SK-N-SH treated with all-trans-retinoic acid at 6 μM for 48 hours (cell line): ENCODE measurements around the gene GNB2.

ENCODE experiments used
- ATAC-seq: fragments of 200-7000 bp; cut with Tn5 transposase; 3 replicates; pipeline ENCODE4 v1.9.1; 2020; ENCODE audit warnings: mild to moderate bottlenecking, moderate library complexity
- ARNTL ChIP-seq: fragments of 450-650 bp; formaldehyde crosslinking; IDR thresholded peaks from 2 replicates; pipeline ENCODE4 v1.5.0; 2020; ENCODE audit warnings: low read depth, mild to moderate bottlenecking, moderate library complexity, borderline replicate concordance
- BACH2 ChIP-seq: fragments of 250-450 bp; sonication (Bioruptor Pico); IDR thresholded peaks from 2 replicates; pipeline ENCODE4 v1.9.0; 2021; ENCODE audit warnings: mild to moderate bottlenecking, borderline replicate concordance
- CSDC2 ChIP-seq: fragments of 250-450 bp; sonication (Bioruptor Pico); IDR thresholded peaks from 2 replicates; pipeline ENCODE4 v1.5.0; 2020; ENCODE audit warnings: mild to moderate bottlenecking, moderate library complexity
- ESRRG ChIP-seq: fragments of 250-450 bp; sonication (Bioruptor Pico); IDR thresholded peaks from 2 replicates; pipeline ENCODE4 v1.6.1; 2021; ENCODE audit warnings: mild to moderate bottlenecking
- GLIS3 ChIP-seq: fragments of 250-450 bp; sonication (Bioruptor Pico); IDR thresholded peaks from 2 replicates; pipeline ENCODE4 v1.5.0; 2020; ENCODE audit warnings: mild to moderate bottlenecking, moderate library complexity
- ISL1 ChIP-seq: fragments of 250-450 bp; sonication (Bioruptor Pico); IDR thresholded peaks from 2 replicates; pipeline ENCODE4 v2.1.2; 2022; ENCODE audit warnings: mild to moderate bottlenecking, moderate library complexity
- OSR1 ChIP-seq: fragments of 250-450 bp; sonication (Bioruptor Pico); IDR thresholded peaks from 2 replicates; pipeline ENCODE4 v1.8.0; 2022; ENCODE audit warnings: moderate library complexity, mild to moderate bottlenecking, inconsistent platforms
- PPARA ChIP-seq: fragments of 250-450 bp; sonication (Bioruptor Pico); IDR thresholded peaks from 2 replicates; pipeline ENCODE4 v1.5.0; 2020; ENCODE audit warnings: mild to moderate bottlenecking, borderline replicate concordance
- RARB ChIP-seq: fragments of 250-450 bp; sonication (Bioruptor Pico); IDR thresholded peaks from 2 replicates; pipeline ENCODE4 v1.8.0; 2021; ENCODE audit warnings: mild to moderate bottlenecking, moderate library complexity
- SNAI2 ChIP-seq: fragments of 250-450 bp; sonication (Bioruptor Pico); IDR thresholded peaks from 2 replicates; pipeline ENCODE4 v1.5.0; 2020; ENCODE audit warnings: mild to moderate bottlenecking, moderate library complexity
- TCF4 ChIP-seq: fragments of 250-450 bp; sonication (Bioruptor Pico); IDR thresholded peaks from 2 replicates; pipeline ENCODE4 v1.8.0; 2021; ENCODE audit warnings: mild to moderate bottlenecking, moderate library complexity, borderline replicate concordance
- TOX ChIP-seq: fragments of 250-450 bp; sonication (Bioruptor Pico); IDR thresholded peaks from 2 replicates; pipeline ENCODE4 v1.8.0; 2021; ENCODE audit warnings: mild to moderate bottlenecking, moderate library complexity, borderline replicate concordance
- ZFP3 ChIP-seq: fragments of 250-450 bp; sonication (Bioruptor Pico); IDR thresholded peaks from 2 replicates; pipeline ENCODE4 v1.5.0; 2020; ENCODE audit warnings: mild to moderate bottlenecking, moderate library complexity
- ZNF565 ChIP-seq: fragments of 450-650 bp; formaldehyde crosslinking; conservative IDR thresholded peaks from 2 replicates; pipeline ENCODE4 v1.5.0; 2020; ENCODE audit warnings: low read depth, mild to moderate bottlenecking, moderate library complexity
- TF ChIP-seq, protein P1 (sequence below): fragments of 250-450 bp; sonication (Bioruptor Pico); IDR thresholded peaks from 2 replicates; pipeline ENCODE4 v1.8.0; 2020; ENCODE audit warnings: mild to moderate bottlenecking, moderate library complexity, borderline replicate concordance
- TF ChIP-seq, protein P2 (sequence below): fragments of 250-450 bp; sonication (Bioruptor Pico); IDR thresholded peaks from 2 replicates; pipeline ENCODE4 v1.5.1; 2020; ENCODE audit warnings: low read depth, mild to moderate bottlenecking, moderate library complexity
- TF ChIP-seq, protein P3 (sequence below): fragments of 250-450 bp; sonication (Bioruptor Pico); IDR thresholded peaks from 2 replicates; pipeline ENCODE4 v1.5.0; 2020; ENCODE audit warnings: mild to moderate bottlenecking, moderate library complexity
- TF ChIP-seq, protein P4 (sequence below): fragments of 250-450 bp; sonication (Bioruptor Pico); IDR thresholded peaks from 2 replicates; pipeline ENCODE4 v1.5.1; 2021; ENCODE audit warnings: mild to moderate bottlenecking, moderate library complexity
- TF ChIP-seq, protein P5 (sequence below): fragments of 250-450 bp; sonication (Bioruptor Pico); IDR thresholded peaks from 2 replicates; pipeline ENCODE4 v1.8.0; 2021; ENCODE audit warnings: low read depth, mild to moderate bottlenecking, moderate library complexity, borderline replicate concordance

GNB2 gene

DNA sequence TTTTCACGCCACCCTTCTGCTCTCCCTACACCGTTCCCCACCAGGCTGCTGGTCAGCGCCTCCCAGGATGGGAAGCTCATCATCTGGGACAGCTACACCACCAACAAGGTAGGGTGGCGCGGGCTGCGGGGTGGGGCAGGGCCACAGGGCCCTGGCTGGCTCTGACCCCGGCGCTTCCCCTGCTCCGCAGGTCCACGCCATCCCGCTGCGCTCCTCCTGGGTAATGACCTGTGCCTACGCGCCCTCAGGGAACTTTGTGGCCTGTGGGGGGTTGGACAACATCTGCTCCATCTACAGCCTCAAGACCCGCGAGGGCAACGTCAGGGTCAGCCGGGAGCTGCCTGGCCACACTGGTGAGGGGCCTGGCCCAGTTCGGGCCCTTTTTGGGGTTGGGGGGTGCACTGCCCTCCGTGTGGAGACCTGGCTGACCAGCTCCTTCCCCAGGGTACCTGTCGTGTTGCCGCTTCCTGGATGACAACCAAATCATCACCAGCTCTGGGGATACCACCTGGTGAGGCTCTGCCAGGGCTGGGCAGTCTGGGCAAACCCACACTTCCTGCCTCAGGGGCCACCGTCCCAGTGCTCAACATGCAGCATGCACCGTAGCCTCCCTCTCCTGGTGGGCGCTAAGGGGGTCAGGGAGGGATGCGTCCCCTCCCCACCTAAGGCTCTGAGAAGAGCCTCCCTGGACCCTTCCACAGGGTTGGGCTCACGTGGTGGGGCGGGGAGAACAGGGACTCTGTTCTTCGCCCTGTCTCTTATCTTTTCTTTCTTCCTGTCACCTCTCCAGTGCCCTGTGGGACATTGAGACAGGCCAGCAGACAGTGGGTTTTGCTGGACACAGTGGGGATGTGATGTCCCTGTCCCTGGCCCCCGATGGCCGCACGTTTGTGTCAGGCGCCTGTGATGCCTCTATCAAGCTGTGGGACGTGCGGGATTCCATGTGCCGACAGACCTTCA, 4.0 kb downstream of the GNB2 start:
- ATAC-seq, result no peak
- TF ChIP-seq, protein P1, sequence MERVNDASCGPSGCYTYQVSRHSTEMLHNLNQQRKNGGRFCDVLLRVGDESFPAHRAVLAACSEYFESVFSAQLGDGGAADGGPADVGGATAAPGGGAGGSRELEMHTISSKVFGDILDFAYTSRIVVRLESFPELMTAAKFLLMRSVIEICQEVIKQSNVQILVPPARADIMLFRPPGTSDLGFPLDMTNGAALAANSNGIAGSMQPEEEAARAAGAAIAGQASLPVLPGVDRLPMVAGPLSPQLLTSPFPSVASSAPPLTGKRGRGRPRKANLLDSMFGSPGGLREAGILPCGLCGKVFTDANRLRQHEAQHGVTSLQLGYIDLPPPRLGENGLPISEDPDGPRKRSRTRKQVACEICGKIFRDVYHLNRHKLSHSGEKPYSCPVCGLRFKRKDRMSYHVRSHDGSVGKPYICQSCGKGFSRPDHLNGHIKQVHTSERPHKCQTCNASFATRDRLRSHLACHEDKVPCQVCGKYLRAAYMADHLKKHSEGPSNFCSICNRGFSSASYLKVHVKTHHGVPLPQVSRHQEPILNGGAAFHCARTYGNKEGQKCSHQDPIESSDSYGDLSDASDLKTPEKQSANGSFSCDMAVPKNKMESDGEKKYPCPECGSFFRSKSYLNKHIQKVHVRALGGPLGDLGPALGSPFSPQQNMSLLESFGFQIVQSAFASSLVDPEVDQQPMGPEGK (CRISPR knock-in tag), result no peak
- TF ChIP-seq ARNTL (CRISPR knock-in tag), result no peak
- TF ChIP-seq GLIS3 (CRISPR knock-in tag), result no peak
- TF ChIP-seq ESRRG (CRISPR knock-in tag), result no peak
- no peak for TF ChIP-seq RARB (CRISPR knock-in tag)
- no peak for TF ChIP-seq ZFP3 (CRISPR knock-in tag)
- TF ChIP-seq OSR1, result no peak
- no peak for TF ChIP-seq PPARA (CRISPR knock-in tag)
- TF ChIP-seq, protein P2, sequence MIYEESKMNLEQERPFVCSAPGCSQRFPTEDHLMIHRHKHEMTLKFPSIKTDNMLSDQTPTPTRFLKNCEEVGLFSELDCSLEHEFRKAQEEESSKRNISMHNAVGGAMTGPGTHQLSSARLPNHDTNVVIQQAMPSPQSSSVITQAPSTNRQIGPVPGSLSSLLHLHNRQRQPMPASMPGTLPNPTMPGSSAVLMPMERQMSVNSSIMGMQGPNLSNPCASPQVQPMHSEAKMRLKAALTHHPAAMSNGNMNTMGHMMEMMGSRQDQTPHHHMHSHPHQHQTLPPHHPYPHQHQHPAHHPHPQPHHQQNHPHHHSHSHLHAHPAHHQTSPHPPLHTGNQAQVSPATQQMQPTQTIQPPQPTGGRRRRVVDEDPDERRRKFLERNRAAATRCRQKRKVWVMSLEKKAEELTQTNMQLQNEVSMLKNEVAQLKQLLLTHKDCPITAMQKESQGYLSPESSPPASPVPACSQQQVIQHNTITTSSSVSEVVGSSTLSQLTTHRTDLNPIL, result no peak
- no peak for TF ChIP-seq TCF4 (CRISPR knock-in tag)
- no peak for TF ChIP-seq SNAI2 (CRISPR knock-in tag)
- no peak for TF ChIP-seq ISL1 (CRISPR knock-in tag)
- TF ChIP-seq, protein P3, sequence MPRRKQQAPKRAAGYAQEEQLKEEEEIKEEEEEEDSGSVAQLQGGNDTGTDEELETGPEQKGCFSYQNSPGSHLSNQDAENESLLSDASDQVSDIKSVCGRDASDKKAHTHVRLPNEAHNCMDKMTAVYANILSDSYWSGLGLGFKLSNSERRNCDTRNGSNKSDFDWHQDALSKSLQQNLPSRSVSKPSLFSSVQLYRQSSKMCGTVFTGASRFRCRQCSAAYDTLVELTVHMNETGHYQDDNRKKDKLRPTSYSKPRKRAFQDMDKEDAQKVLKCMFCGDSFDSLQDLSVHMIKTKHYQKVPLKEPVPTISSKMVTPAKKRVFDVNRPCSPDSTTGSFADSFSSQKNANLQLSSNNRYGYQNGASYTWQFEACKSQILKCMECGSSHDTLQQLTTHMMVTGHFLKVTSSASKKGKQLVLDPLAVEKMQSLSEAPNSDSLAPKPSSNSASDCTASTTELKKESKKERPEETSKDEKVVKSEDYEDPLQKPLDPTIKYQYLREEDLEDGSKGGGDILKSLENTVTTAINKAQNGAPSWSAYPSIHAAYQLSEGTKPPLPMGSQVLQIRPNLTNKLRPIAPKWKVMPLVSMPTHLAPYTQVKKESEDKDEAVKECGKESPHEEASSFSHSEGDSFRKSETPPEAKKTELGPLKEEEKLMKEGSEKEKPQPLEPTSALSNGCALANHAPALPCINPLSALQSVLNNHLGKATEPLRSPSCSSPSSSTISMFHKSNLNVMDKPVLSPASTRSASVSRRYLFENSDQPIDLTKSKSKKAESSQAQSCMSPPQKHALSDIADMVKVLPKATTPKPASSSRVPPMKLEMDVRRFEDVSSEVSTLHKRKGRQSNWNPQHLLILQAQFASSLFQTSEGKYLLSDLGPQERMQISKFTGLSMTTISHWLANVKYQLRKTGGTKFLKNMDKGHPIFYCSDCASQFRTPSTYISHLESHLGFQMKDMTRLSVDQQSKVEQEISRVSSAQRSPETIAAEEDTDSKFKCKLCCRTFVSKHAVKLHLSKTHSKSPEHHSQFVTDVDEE, result no peak
- no peak for TF ChIP-seq BACH2
- TF ChIP-seq, protein P4, sequence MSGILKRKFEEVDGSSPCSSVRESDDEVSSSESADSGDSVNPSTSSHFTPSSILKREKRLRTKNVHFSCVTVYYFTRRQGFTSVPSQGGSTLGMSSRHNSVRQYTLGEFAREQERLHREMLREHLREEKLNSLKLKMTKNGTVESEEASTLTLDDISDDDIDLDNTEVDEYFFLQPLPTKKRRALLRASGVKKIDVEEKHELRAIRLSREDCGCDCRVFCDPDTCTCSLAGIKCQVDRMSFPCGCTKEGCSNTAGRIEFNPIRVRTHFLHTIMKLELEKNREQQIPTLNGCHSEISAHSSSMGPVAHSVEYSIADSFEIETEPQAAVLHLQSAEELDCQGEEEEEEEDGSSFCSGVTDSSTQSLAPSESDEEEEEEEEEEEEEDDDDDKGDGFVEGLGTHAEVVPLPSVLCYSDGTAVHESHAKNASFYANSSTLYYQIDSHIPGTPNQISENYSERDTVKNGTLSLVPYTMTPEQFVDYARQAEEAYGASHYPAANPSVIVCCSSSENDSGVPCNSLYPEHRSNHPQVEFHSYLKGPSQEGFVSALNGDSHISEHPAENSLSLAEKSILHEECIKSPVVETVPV (CRISPR knock-in tag), result no peak
- no peak for TF ChIP-seq CSDC2 (CRISPR knock-in tag)
- no peak for TF ChIP-seq TOX
- TF ChIP-seq, protein P5, sequence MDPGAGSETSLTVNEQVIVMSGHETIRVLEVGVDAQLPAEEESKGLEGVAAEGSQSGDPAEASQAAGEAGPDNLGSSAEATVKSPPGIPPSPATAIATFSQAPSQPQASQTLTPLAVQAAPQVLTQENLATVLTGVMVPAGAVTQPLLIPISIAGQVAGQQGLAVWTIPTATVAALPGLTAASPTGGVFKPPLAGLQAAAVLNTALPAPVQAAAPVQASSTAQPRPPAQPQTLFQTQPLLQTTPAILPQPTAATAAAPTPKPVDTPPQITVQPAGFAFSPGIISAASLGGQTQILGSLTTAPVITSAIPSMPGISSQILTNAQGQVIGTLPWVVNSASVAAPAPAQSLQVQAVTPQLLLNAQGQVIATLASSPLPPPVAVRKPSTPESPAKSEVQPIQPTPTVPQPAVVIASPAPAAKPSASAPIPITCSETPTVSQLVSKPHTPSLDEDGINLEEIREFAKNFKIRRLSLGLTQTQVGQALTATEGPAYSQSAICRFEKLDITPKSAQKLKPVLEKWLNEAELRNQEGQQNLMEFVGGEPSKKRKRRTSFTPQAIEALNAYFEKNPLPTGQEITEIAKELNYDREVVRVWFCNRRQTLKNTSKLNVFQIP (CRISPR knock-in tag), result no peak

DNA sequence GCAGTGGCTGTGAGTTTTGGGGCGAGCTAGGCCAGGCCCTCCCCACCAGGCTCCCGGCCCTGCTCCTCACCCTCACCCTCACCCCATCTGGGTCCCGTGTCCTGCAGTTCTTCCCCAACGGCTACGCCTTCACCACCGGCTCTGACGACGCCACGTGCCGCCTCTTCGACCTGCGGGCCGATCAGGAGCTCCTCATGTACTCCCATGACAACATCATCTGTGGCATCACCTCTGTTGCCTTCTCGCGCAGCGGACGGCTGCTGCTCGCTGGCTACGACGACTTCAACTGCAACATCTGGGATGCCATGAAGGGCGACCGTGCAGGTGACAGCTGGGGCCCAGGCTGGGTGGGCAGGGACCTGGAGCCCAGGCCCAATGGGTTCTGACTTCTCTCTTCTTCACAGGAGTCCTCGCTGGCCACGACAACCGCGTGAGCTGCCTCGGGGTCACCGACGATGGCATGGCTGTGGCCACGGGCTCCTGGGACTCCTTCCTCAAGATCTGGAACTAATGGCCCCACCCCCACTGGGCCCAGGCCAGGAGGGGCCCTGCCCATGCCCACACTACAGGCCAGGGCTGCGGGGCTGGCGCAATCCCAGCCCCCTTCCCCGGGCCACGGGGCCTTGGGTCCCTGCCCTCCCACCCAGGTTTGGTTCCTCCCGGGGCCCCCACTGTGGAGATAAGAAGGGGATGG, 4.9 kb downstream of the GNB2 start:
- TF ChIP-seq ZNF565 (CRISPR knock-in tag) (no peak), BACH2 (no peak), TOX (no peak), TCF4 (CRISPR knock-in tag) (no peak), ARNTL (CRISPR knock-in tag) (no peak), ISL1 (CRISPR knock-in tag) (no peak), CSDC2 (CRISPR knock-in tag) (no peak), GLIS3 (CRISPR knock-in tag) (no peak)
- TF ChIP-seq, protein P1 (CRISPR knock-in tag), result no peak
- TF ChIP-seq, protein P4 (CRISPR knock-in tag), result no peak
- ATAC-seq, result no peak
